Upper lobe of left lung (tissue), 4 donors: ENCODE data around the gene ALDOB.

Experiments
- EP300 ChIP-seq, 4 donors: sonication (generic); formaldehyde crosslinking; IDR thresholded peaks; one replicate each; pipeline ENCODE4 v1.5.1; 2017; ENCODE audit warnings: antibody characterized with exemption in 4 of 4, control low read depth in 2 of 4
- TF ChIP-seq, protein P1 (sequence below), 6 experiments: fragments of 450-650 bp in 4 of 6; fragments of 200-600 bp in 2 of 6; sonication (generic) in 2 of 6; IDR thresholded peaks; one replicate each; pipeline ENCODE4 v1.5.1; 2016 to 2019; ENCODE audit warnings: antibody characterized with exemption in 6 of 6

DNA sequence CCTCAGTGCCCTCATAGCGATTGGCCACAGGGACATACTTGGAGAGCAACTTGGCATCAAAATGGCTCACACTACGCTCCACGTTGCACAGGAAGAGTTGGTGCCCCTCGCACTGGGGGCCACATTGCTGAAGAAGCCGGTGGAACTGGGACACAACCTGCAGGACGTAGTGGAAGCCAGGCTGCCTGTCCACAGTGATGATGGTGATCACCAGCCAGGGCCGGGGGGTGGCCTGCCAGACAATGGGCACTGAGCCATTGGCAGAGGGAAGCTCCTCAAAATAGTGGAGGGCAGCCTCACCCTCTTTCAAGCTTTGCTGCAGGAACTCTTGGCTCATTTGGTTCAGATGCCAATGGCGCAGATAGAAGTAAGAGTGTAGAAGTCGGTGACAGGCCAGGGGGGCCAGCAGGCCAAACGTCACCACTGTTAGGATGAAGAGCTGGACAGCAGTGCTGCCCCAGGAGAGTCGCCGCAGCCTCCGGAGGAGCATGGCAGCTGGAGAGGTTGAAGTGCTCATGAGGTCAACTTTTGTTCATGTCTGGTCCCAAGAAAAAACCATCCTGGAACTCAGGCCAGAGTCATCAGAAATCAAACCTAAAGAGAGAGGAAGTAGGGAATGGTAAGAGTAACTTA is 41.1 kb upstream of the ALDOB start:
- TF ChIP-seq, protein P1, sequence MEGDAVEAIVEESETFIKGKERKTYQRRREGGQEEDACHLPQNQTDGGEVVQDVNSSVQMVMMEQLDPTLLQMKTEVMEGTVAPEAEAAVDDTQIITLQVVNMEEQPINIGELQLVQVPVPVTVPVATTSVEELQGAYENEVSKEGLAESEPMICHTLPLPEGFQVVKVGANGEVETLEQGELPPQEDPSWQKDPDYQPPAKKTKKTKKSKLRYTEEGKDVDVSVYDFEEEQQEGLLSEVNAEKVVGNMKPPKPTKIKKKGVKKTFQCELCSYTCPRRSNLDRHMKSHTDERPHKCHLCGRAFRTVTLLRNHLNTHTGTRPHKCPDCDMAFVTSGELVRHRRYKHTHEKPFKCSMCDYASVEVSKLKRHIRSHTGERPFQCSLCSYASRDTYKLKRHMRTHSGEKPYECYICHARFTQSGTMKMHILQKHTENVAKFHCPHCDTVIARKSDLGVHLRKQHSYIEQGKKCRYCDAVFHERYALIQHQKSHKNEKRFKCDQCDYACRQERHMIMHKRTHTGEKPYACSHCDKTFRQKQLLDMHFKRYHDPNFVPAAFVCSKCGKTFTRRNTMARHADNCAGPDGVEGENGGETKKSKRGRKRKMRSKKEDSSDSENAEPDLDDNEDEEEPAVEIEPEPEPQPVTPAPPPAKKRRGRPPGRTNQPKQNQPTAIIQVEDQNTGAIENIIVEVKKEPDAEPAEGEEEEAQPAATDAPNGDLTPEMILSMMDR (IDR thresholded peaks at IDR 0.05) = no peak
- TF ChIP-seq EP300 (IDR thresholded peaks at IDR 0.05) = no peak
